HG02938 (cell line): Measurements from ENCODE around the gene KLF13.

ENCODE experiments used
- ATAC-seq: cut with Tn5 transposase; IDR thresholded peaks from one replicate; pipeline ENCODE4 v1.9.1; 2021; ENCODE audit warnings: mild to moderate bottlenecking, moderate library complexity; ENCODE audit not compliant: unreplicated experiment

The KLF13 gene

GRCh38 chr15:31314380-31314779 lies 12.3 kb upstream of the KLF13 start:
- ATAC-seq = no peak

DNA sequence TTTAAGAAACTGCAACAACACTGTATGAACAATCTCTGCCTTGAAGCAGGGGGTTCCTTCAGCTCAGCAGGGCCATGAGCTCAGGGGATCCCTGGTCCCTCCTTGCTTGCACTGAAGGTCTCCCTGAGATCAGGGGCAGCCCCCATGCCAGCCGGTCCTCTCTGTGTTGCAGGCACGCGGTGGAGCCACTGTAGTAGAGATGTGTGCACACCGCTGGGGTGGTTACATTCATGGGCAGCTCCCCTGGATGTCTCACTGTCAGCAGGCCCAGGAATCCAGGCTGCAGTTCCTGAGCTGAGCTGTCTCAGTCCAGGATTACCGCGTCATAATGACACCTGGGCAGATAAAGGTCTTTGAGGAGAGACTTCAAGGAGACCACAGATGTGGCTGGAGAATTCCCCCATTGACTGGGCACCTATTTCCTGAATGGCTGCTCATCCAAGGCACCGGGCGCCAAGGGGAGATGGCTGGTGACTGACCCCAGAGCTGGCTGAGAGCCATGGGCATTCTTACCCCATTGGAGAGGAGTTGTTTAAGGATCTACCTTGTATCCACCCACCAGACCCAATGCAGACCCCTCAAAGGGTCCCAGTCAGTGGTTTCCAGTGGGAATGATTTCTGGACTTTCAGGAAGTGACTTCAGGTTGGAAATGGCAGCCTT lies 10.4 kb upstream of the KLF13 start:
- ATAC-seq = no peak

DNA sequence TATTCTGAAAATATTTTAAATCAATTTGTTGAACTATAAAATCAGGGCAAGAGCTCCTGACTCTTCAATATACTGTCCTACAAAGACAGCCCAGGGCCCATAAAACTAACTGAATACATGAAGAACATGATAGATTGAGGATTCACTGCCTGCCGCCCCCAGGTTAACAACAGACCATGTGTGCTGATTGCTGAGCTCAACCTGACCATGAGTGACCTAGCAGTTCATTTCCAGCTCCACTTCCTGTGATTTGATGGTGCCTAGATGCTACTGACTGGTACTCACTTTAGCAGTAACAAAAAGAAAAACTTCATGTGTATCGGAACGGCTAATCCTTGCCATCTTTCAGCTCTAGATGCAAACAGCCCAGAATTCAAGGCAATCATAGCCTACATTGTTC lies 9.6 kb upstream of the KLF13 start:
- no peak for ATAC-seq

DNA sequence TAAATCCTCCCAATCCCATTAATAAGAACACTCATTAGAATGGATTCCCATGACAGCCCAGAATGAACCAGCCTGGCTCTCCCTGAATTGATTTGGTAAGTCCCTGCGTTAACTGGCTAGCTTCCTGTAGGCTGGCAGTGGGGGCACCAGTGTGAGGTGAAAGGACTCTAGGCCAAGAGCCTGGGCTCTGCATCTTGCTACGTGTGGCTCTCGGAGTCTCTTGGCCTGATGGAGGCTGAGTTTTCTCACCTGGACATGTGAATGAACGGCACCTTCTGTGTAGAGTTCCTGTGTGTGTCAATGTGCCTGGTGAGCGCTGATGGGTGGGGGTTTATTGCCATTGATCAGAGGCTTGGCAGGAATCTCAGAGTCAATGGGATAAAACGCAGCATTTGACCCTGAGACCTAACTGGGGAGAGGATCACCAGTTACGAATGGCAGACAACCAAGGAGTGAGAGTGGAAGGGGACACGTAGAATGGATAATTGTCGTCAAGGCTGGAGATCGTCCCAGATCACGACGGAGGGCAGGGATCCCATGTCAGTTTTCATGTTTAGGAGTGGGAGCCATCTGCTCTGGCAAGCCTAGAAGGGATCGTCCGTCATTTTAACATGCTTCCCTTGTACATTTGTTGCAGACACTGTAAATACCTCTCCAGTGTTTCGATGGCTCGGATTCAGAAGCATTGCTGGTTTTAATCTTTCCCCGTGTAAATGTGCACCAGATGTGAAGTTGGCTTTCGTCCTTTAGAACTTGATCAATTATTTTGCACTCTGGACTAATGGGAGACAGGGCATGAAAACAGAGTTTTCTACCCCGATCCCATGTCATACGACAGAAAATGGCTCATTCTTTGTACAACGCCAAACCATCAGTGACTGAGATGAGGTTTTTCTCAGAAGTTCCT lies 9.0 kb upstream of the KLF13 start:
- no peak for ATAC-seq

DNA sequence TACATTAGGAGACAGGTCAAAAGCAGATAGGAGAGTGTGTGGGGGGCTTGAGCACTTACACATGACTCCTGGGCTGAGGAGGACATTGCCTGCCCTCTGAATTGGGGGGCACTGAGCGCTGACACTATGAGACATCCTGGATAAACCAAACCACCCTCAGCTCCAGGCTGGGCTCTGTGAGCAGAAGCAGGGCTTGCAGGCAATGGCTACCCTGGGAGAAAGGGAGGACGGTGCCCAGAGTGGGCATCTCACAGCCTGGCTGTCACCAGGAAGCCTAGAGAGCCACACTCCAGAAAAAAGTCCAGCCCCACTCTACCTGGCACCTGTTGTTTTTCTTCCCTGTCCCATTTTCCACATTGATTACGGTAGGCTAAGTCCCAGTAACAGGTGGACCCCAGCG lies 8.2 kb upstream of the KLF13 start:
- no peak for ATAC-seq

DNA sequence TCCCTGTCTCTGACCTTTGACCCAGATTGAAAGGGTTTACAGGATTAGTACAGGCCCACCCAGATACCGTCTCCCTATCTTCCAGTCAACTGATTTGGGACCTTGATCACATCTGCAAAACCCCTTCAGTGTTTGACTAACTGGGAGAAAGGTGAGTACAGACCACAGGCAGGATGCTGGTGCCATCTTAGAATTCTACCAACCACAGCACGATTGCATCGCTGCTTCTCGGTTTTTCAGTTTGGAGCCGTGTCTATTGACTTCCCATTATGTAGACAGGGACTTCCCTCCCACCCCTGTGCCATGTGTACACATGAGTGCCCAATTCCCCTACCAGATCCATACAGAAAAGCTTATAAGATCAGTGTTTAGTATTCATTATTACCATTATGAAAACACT lies 6.6 kb upstream of the KLF13 start:
- ATAC-seq = no peak

DNA sequence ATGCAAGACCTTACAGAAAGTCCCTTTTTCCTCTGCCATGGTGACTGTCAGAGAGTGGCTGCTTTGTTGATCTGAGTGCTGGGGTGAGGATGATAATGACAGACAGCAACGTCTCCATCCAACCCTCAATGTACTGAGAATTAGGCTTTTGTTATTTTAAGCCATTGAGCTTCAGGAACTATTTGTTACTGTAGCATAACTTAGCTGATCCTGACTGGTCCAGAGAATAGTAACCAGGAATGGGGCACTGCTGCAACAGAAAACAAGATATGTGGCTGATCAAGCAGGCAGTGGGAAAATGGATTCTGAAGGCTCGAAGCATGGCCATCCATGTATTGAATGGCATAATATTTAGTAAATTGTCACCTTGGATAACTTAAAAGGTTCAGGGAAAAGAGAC lies 5.2 kb upstream of the KLF13 start:
- ATAC-seq = no peak

DNA sequence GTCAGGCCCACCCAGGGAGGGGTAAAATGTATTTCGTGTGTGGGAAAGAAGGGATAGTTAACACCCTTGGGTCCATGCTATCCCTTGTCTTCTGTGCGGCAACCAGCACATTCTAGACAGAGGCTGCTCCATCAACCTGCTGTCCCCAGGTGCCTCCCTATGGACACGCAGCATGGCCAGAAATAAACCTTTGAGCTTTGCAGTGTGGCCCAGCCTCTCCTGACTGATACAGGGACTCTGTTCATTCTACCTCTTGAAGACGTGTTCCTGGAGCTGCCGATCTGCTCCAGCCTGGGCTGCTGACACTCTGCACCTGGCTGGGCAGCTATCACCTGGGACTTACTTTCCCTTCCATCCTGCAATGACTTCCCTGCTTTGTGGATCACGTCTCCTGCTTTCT lies 4.1 kb upstream of the KLF13 start:
- ATAC-seq = no peak

DNA sequence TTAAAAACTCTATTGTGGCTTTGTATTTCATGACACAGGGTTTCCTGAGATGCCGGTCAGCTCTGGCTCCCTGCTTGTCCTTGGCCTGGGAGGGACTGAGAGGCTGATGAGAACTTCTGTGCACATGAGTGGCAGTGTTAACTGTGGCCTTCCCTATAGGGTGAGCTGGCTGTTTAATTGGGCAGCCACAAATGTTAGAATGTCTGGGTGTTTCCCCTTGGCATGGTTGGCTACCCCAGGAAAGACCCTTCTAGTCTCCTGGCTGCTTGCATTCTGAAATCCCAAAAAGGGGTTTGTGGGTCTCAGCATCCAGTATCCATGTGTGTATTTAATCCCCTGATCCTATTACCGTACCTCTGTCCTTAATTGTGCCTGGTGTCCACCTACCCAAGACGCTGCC lies 3.0 kb upstream of the KLF13 start:
- no peak for ATAC-seq

- ATAC-seq = no peak
These were observed 2.4 kb upstream of the KLF13 start for GRCh38 chr15:31324186-31324585.

- ATAC-seq = no peak
These were observed 1.6 kb upstream of the KLF13 start for GRCh38 chr15:31324806-31325594.

GRCh38 chr15:31325595-31326155 lies 960 bp upstream of the KLF13 start:
- no peak for ATAC-seq

DNA sequence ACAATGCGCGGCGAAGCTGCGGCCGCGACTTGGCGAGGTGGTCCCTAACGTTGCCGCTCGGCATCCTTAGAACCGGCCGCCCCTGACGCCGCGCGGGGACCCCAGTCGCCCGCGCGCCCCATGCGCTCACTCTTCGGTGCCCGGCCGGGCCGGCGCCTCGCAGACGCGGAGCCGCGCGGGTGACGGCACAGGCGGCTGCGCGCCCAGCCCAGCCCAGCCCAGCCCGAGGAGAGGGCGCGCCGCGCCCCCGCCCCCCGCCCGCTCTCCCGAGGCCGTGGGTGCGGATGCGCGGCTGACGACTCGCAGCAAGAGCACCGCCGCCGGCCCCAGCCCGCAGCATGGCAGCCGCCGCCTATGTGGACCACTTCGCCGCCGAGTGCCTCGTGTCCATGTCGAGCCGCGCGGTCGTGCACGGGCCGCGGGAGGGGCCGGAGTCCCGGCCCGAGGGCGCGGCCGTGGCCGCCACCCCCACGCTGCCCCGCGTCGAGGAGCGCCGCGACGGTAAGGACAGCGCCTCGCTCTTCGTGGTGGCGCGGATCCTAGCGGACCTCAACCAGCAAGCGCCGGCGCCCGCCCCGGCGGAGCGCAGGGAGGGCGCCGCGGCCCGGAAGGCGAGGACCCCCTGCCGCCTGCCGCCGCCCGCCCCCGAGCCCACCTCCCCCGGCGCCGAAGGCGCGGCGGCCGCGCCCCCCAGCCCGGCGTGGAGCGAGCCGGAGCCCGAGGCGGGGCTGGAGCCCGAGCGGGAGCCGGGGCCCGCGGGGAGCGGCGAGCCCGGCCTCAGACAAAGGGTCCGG lies 437 bp downstream of the KLF13 start:
- peak; percentile 23 for ATAC-seq

DNA sequence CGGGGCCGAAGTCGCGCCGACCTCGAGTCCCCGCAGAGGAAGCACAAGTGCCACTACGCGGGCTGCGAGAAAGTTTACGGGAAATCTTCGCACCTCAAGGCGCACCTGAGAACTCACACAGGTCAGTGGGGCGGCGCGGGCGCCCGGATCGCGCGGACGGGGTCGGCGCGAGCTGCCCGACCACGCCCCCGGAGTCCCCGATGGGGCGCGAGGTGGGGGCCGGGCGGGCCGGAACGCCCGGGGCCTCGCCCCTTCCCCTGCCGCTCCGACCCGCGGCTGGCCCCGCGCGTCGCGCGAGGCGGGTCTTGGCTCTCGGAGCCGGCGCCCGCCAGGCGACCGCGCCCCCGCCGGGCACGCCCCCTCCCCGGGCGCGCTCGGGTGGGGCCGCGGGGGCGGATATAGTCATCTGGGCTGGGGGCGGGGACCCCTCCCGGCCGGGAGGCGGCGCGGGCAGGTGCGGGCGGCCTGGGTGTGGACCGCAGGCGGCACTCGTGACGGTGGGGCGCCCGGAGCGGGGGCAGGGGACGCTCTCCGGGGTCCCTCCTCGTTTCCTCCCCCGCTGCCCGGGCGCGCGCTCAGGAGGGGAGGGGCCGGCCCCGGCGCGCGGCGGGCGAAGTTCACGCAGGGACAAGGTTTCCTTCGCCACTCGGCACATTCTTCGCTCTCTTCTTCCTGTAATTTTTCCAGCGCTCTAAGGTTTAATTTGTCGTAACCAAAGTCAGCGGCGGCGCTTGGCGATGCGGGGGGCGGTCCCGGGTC lies 1.2 kb downstream of the KLF13 start:
- no peak for ATAC-seq

GRCh38 chr15:31328428-31328968 lies 1.9 kb downstream of the KLF13 start:
- no peak for ATAC-seq

DNA sequence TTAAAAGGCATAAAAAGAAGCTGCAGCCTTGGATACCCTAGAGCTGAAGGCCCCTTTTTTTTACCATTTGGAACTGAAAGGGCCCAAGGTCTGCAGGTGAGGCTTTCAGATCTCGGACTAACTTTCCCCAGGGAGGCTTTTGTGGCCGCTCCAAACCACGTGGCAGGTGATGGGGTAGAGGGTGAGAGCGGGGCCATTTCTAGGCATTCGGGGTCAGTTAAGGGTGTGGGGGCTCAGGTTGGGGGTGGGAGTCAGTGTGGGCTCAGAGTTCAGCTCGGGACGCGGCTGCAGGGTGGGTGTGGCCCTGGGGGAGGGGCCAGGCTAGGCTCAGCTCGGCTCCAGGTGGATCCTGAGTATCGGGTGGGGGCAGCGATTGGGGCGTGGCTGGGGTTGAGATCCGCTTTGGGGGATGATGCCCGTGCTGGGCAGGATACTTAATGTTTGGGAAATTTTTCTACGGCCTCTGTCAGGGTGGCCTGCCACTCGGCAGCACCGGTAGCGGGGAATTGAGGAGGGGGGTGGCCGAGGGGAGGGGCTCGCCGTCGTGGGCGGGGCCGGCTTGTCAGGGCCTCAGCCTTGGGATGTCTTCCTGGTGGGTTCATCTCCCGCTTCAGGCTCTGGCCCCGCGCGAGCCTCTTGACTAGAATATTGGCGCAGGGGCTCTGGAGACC lies 2.5 kb downstream of the KLF13 start:
- ATAC-seq = no peak

DNA sequence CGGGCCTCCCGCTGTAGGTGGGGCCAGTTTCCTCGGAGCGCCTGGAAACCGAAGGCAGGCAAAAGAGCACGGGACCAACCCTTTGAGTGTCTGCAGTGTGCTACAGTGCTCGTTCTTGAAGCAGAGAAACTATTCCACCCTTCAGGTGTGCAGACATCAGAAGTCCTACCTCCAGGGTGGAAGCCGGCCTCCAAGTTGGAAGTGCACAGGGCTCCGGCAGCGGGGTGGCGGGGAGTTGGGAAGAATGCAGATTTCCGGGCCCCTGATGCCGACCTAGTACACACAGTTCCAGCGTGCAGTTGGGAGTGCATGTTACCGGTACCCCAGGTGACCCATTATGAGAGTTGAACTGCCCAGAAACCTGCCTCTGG lies 3.0 kb downstream of the KLF13 start:
- ATAC-seq = no peak

DNA sequence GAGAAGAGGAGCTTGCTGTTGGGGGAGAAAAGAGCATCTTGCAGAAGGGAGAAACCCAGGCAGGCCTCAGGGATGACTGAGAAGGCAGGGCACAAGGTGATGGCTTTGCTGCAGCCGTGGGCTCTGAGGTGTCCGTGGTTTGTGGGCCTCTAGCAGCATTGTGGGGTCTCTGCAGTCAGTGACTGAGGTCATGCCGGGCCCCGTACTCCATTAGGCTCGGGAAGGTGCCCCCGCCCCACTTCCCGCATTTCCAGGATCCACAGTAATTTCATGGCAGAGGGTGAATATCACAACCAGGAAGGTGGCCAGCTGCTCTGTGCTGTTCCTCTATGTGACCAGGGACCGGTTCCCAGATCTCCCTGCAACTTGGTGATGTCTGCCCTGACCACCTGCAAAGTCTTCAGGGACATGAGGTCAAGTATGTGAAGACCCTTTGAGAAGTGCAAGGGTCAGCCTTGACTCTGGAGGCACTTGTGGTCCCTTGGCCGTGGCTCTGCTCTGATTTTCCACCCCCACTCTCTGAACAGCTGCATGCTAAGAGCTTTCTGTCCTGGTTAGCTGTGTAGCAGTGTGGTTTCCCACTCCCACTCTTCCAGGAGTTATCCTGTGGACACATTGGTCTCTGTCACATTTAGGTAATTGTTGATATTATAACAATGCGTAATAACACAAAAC lies 3.6 kb downstream of the KLF13 start:
- no peak for ATAC-seq
